GM11168 (cell line): ENCODE data around the gene PLXDC1.
"Not testable (repeated sequence)": the region's sequence is repeated elsewhere in the genome, so short reads cannot be mapped to it uniquely, and the experiment has no call there.

ENCODE experiments used
- in situ Hi-C: fragments of 300-500 bp; cut with MboI; formaldehyde crosslinking; loops from one replicate; pipeline ENCODE4 v1.12.0; 2022; ENCODE audit warnings: low sequenced_read_pairs; ENCODE audit not compliant: unreplicated experiment

The PLXDC1 gene

DNA sequence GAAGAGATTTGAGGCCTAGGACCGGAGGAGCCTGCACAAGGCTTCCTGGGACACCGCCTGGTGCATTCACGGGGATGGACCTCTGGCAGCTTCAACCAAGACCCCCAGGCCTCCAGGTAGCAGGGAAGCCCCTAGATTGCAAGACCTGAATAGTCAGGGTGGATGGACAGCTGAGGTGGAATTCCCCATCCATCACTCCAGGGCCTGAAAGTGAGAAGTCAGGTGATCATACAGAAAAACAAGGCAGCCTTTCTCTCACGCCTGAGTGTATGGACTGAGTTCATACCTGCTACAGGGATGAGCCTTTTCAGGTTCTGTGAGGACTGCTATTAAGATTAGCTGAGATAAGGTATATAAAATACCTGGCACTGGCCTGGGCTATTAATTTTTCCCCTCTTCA, 74.2 kb downstream of the PLXDC1 start:
- in situ Hi-C loops: no loop called here

DNA sequence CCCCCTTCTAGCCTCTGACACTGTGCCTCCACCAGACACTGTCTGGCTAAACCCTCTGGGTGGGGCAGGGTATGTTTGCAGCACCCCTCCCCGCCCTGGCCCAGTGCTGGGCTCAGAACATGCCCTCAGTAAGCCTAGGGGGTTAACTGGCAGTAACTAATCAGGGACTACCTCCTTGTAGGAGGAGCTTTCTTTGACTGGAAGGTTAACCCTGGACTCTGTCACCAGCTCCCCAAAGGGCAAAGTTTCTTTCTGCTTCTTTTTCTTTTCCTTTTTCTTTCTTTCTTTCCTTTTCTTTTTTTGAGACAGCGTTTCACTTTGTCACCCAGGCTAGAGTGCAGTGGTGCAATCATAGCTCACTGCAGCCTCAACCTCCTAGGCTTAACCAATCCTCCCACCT, 76.8 kb downstream of the PLXDC1 start:
- in situ Hi-C loops: loop anchor here (5.0 kb wide), 1 partner anchor 83 kb away; no protein-coding TSS in a partner anchor

DNA sequence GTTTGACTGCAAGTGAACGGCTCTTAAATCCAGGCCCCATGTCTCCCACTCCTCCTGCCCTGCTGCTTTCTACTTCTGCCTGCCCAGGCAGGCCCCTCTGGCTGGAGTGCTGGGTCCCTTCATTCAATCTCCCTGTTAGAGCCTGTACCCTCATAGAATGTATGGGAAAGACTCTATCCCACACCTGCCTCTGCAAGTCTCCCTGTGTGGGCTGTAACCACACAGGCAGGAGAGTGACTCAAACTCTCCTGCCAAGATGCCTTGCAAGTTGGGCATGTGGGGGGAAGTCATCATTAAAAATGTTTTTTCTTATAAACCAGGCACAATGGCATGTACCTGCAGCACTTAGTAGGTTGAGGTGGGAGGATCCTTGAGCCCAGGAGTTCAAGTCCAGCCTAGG, 77.5 kb downstream of the PLXDC1 start:
- in situ Hi-C loops: loop anchor here (5.0 kb wide), 1 partner anchor 83 kb away; no protein-coding TSS in a partner anchor

DNA sequence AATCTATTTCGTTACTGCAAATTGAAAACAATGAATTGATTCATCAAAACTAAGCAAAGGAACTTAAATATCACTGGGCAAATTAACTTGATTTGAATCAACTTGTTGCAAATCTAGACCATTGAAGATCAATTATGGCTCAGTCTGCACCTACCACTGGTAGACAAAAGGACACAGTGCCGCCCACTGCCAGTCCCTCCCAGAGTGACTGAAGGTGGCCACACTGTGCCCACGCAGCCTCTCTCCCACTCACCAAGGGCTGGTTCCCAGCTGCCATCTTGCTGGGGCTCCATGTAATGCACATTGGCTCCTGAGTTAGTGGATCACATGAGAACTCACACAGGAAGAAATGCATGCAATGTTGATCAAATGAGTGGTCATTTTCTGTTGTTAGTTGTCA, 78.1 kb downstream of the PLXDC1 start:
- in situ Hi-C loops: loop anchor here (5.0 kb wide), 1 partner anchor 84 kb away; no protein-coding TSS in a partner anchor

DNA sequence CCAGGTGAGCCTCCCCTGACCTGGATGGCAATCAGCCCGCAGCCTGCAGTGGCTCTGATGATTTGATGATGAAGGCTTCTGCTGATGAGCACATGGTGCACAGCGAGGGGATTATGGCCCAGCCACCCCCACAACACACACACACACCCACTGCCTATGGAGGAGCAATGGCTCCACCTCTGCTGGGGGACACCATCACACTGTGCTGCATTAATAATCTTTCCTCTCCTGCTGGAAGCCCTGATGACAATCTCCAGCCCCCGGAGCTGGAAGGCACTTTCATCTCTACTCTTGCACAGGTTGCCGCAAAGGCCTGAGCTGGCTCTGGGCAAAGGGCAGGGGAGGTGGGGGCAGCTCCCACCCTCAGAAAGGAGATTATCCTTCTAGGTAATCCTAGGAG, 79.9 kb downstream of the PLXDC1 start:
- in situ Hi-C loops: loop anchor here (5.0 kb wide), 1 partner anchor 86 kb away; no protein-coding TSS in a partner anchor

GRCh38 chr17:39069114-39069756, 82.2 kb downstream of the PLXDC1 start:
- in situ Hi-C loops: no loop called here

GRCh38 chr17:39064819-39065218, 86.6 kb downstream of the PLXDC1 start:
- in situ Hi-C loops: no loop called here

DNA sequence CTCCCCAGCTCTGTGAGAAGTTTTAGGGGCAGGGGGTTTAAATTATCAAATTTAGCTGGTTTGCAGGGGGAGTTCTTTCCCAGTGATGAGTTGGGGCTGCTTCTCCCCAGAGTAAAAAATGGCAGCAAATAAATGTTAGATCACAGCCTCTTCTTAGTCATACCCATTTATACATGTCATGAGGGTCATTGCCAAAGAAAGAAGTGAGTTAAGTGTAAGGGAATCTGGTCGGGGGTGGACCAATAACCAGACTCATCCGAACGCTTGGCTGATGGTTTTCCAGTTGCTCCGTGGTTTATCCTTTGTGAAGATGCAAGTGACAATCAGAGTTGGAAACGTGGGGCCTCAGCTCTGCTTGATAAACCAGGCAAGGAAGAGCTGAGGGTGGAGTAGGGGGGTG, 87.1 kb downstream of the PLXDC1 start:
- in situ Hi-C loops: no loop called here

- in situ Hi-C loops: no loop called here
These were observed 87.8 kb downstream of the PLXDC1 start for GRCh38 chr17:39063681-39064069.

DNA sequence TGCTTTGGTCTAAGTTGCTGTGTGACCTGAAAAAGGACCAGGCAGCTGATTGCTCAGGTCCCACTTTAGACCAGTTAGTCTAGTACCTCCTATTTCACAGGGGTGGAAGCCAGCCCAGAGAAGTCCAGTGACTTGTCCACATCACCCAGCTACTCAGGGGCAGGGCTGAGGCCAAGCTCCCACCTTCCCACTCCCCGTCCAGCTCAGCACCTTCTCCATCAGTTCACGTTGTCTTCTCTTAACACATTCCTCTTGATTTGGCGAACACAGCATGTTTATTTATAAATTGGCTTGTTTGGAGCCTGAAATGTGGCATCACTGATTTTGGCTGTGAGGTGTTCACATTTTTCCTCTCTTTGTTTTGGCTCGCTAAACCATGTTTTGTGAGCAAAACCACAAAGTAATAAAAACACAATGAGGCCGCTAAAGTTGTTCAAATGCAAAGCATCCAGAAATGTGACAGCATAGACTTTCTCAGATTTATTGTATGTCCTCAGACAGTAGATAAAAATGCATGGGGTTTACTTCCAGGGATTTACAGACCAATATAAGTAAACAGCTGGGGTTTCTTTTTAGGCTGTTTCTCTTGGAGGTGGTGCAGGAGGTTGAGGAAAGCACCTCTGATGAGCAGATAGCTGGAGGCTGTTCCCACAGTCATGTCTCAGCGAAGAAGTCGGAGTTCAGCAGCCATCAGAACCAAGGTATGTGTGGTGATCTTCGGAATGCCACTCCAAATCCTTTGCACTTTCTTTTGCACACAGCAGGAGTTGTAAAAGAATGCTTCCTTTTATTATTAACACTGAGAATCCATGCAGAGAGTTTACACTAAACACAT, 88.4 kb downstream of the PLXDC1 start:
- in situ Hi-C loops: no loop called here

- in situ Hi-C loops: no loop called here
These were observed 92.9 kb downstream of the PLXDC1 start for GRCh38 chr17:39058524-39058923.

DNA sequence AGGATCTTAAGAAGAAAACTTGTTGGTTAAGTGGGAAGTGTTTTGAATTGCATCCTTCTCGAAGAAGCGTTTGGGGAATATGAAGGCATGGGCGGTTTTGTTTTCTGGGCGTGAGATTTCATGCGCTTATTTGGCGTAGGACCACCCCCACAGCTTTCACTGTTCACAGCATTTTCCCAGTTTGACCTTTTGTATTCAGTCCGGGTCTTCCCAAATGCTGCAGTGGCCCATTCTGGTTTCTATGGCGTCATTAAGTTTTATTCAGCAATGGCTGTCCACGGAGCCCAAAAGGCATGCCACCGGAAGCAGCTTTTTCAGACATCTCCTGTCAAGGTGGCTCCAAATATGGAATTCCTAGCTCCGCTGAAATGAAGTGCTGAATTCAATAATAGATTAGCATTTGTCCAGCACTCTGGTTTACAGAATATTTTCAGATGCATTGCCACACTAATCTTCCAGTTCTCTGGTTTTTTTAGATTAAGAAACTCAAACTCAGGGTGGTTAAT, 93.7 kb downstream of the PLXDC1 start:
- in situ Hi-C loops: no loop called here

DNA sequence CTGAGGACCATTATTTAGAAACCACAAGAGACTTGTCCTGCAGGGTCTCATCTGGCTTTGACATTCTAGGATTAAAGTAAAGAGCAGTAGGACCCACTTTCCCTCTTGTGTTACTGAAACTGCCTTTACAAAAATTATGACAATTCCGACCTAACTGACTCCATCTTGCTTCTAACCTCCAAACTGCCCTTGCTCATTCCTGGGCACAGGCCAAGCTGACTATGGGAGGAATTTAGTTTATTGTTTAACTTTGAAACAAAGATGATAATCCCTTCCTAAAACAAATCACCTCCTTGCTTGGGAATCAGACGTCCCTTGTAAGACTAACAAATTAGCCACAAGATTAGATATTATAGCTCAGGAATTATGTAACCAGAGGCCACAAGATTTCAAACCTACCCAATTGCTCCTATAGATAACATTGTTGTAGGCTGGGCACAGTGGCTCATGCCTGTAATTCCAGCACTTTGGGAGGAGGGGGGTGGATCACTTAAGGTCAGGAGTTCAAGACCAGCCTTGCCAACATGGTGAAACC, 97.3 kb downstream of the PLXDC1 start:
- in situ Hi-C loops: no loop called here

- in situ Hi-C loops: not testable (repeated sequence)
These were observed 99.0 kb downstream of the PLXDC1 start for GRCh38 chr17:39052423-39052822.

GRCh38 chr17:39051001-39051585, 100.3 kb downstream of the PLXDC1 start:
- in situ Hi-C loops: no loop called here

- in situ Hi-C loops: no loop called here
These were observed 105.3 kb downstream of the PLXDC1 start for GRCh38 chr17:39045948-39046679.

DNA sequence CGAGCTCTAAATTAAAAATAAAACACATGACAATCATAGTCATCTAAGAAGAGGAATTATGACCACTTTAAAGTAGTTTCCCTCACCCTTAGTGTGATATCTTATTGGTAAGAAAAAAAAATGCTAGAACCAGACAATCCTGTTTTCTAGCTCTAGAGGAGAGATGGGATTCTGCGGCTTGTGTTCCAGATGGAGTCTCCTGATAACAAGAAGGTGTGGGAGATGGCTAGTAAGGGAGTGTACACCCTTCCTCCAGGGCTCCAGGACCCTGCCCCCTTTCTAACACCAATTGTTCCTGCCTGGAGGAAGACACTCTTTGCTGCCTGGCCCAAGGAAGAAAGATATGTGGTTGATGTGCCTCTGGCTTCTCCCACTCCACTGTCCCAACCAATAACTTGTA, 115.4 kb downstream of the PLXDC1 start:
- in situ Hi-C loops: no loop called here

DNA sequence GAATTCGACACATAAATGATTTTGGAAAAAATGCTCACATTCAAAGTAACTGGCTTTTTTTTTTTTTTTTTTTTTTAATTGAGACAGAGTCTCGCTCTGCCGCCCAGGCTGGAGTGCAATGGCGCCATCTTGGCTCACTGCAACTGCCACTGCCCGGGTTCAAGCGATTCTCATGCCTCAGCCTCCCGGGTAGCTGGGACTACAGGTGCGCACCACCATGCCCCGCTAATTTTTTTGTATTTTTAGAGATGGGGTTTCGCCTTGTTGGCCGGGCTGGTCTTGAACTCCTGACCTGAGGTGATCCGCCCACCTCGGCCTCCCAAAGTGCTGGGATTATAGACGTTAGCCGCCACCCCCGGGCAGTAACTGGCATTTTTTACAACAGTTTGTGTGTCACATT, 115.9 kb downstream of the PLXDC1 start:
- in situ Hi-C loops: not testable (repeated sequence)

- in situ Hi-C loops: no loop called here
These were observed 122.7 kb downstream of the PLXDC1 start for GRCh38 chr17:39028690-39029089.

DNA sequence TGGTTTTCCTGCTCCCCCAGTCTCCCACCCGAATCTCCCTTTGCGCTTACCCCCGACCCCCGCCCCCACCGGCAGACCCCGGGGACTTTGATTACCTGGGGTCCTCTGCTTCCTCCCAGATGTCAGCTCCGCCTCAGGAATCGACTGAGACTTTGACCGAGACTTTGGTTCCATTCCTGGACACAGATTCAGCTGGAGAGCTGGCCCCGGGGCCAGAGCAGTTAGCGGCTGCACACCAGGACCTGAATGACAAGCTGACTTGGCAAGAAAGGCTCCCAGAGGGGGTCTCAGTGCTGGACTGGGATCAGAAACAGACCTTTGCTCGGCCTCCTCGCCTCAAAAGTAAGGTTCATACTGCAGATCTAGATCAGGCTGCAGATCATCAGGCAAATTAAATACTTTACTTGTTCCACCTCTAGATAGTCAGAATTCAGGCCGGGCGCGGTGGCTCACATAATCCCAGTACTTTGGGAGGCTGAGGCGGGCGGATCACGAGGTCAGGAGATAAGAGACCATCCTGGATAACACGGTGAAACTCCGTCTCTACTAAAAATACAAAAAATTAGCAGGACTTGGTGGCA, 123.9 kb downstream of the PLXDC1 start:
- in situ Hi-C loops: no loop called here
